GM18517 (cell line): Measurements from ENCODE around the gene ZCCHC8.
"Not testable (repeated sequence)": the region's sequence is repeated elsewhere in the genome, so short reads cannot be mapped to it uniquely, and the experiment has no call there.

Experiments
- ATAC-seq: cut with Tn5 transposase; IDR thresholded peaks from one replicate; pipeline ENCODE4 v1.9.1; 2021; ENCODE audit warnings: mild to moderate bottlenecking, moderate library complexity; ENCODE audit not compliant: unreplicated experiment

The ZCCHC8 gene

DNA sequence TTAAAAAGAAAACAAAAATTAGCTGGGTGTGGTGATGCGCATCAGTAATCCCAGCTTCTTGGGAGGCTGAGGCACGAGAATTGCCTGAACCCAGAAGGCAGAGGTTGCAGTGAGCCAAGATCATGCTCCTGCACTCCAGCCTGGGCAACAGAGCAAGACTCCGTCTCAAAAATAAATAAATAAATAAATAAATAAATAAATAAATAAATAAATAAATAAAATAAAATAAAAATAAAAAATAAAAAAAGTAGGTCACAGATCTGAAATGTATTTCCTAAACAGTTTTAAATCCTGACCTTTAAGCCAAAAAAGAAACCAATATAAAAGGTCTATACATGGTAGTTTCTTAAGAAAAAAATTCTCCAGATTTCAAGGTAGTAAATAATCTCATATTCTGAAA is 12.3 kb upstream of the ZCCHC8 start:
- ATAC-seq: not testable (repeated sequence)

DNA sequence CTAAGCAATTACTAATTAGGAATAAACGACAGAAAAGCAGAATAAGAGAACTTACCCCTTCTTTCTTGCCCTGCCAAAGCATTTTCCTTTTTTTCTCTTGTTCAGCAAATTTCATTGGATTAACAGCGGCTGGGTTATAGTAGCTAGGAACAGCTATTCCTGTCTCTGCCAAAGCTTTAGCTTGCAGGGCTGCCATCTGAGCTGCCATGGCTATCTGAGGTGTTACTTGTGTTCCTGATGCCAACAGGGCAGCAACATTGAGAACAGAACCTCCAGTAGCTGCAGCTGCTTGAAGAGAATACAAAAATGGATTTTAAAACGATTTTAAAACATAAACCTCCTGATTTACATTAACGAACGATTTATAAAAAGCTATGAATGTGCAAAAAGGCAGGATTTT is 7.4 kb upstream of the ZCCHC8 start:
- no peak for ATAC-seq

DNA sequence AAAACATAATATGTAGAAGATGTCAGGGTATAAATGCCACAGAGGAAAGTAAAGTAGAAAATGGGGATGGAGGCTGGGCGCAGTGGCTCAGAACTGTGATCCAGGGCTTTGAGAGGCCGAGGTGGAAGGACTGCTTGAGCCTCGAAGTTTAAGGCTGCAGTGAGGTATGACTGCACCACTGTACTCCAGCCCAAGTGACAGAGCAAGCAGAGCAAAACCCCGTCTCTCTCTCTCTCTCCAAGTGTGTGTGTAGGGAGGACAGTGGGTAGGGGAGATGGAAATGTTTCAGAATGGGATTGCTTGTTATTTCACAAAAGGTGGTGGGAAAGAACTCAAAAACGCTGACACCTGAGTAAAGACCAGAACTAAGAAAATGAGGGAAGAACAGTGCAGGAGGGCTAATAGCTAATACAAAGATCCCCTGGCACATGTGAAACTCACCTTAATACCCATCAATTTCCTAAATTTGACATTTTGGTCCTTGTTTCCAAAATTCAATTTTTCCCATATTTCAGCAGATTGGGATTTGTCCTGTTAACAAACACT is 5.7 kb upstream of the ZCCHC8 start:
- no peak for ATAC-seq

DNA sequence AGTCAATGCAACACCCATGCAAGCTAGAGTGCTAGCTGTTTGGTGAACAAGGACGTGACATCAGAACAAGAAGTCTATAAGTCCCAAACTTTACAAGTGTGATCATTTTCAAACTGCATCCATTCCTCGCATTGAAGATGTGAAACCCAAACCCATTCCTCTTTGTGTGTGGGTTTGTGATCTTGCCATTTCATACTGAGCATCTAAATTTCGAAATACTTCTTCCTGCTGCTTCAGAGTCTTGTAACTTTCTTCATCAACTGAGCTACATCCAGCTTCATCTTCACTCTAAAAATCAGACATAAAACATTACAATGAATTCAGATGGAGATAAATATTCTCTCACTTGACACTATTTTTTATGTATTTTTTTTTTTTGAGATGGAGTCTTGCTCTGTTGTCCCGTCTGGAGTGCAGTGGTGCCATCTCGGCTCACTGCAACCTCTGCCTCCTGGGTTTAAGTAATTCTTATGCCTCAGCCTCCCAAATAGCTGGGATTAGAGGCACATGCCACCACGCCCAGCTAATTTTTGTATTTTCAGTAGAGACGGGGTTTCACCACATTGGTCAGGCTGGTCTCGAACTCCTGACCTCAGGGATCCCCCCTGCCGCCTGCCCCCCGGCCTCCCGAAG is 4.8 kb upstream of the ZCCHC8 start:
- ATAC-seq: no peak

DNA sequence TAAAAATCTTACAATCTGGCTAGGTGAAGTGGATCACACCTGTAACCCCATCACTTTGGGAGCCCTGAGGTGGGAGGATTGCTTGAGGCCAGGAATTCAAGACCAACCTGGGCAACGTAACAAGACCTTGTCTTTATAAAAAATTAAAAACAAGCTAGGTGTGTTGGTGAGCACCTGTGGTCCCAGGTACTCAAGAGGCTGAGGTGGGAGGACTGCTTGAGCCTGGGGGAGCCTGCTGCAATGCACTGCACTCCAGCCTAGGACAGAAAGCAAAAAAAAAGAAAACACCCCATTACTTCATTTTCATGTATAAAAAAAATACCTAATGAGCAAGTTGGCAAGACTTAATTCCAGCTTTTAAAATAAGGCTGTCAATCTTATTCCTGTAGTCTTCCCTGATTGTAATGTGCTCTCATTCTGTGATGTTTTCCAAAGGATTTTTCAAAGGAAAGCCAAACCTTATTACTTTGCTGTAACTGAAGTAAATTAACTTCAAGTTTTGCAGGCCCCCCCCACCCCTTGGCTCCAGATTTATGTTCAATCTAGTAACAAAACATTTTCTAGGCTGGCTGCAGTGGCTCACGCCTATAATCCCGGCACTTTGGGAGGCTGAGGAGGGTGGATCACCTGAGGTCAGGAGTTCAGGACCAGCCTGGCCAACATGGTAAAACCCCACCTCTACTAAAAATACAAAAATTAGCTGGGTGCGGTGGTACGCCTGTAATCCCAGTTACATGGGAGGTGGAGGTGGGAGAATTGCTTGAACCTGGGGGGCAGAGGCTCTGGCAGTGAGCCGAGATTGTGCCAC is 3.3 kb upstream of the ZCCHC8 start:
- ATAC-seq: no peak

DNA sequence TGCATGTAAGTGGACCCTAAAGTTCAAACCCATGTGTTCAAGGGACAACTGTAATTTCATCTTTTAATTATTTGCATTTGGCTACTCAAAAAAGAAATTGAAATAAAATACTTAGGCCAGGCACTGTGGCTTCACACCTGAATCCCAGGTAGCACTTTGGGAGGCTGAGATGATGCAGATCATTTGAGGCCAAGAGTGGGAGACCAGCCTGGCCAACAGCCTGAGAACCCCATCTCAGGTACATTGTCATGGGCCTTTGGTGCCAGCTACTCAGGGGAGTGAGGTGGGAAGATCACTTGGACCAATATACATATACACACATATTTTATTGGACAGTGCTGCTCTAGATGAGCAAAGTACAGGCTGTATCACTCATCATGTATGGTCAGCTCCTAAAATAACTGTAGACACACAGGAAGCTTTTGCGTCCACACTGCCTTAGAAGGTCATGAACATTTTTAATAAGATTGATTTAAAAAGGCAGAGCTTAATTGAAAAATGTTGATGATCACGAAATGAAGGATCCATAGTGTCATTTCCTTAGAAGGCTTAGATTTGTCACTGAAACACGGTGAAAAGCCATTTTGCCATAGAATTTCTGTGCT is 2.5 kb upstream of the ZCCHC8 start:
- ATAC-seq: no peak

DNA sequence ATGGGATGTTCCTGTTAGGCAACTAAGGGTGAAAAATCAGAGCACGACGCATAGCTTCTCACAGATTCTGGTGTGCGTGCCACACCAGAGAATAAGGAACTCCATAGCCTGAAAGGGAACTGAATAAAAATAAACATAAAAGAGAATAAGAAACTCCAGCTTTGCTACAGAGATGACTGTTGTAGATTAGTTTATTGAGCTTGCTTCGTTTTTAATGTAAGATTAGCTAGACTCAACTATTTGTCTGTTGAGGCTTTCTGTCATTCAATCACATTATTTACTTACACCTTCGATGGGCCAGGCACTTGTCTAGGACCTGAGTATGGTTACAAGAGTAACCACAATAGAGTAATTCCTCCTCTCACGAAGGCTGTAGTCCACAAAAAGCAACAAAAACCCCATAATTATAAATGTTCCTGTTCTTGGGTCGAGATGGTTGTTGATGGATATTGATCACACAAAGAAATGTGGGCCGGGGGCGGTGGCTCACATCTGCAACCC is 807 bp upstream of the ZCCHC8 start:
- no peak for ATAC-seq

DNA sequence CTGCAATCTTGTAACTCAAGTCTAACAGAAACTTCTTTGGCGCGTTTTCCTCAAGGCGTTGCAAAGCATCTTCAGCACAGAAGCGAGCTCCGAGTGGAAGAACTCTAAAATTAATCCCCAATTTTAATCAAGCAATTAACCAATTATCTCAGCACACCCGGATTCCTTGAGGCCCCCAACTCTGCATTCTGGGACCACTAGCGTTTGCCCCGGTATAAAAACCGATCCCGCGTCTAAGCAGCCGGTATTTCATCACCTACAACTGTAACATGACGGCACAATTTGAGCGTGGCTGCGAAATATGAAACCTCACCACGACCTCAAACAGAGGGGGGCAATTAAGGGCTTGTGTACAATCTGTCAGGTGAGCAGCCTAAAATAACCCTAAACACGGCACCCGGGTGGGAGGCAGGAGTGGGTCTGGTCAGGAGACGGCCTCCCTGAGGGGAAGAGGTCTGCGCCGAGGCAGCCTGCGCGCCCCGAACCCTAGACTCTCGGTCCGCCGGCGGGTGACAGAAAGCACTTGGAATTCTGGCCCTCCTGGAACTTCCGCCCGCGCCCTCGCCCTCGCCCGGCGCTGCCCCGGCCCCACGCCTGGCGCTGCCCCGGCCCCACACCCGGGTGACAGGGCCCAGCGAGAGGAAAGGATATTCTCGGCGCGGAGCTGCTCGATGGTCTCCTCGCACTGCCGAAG is 594 bp downstream of the ZCCHC8 start:
- ATAC-seq: peak; percentile 9

DNA sequence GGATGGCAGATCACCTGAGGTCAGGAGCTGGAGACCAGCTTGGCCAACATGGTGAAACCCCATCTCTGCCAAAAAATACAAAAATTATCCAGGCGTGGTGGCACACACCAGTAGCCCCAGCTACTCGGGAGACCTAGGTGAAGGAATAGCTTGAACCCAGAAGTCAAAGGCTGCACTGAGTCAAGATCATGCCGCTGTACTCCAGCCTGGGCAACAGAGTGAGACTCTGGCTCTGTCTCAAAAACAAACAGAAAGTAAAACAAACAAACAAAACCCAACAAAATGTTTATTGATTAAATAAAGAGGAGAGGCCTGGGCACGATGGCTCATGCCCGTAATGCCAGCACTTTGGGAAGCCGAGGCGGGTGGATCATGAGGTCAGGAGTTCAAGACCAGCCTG is 5.5 kb downstream of the ZCCHC8 start:
- ATAC-seq: no peak

DNA sequence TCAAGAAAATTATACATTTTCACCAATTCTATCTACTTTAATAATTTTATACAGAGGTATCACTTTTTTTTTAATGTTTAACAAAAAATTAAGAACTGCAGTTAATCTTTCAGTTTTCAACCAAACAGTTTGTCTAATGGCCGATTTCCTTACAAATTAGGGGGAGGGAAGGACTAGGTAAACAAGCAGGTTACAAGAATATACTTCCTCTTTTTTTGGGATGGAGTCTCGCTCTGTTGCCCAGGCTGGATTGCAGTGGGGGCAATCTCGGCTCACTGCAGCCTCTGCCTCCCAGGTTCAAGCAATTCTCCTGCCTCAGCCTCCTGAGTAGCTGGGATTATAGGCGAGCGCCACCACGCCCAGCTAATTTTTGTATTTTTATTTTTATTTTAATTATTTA is 7.5 kb downstream of the ZCCHC8 start:
- ATAC-seq: not testable (repeated sequence)

DNA sequence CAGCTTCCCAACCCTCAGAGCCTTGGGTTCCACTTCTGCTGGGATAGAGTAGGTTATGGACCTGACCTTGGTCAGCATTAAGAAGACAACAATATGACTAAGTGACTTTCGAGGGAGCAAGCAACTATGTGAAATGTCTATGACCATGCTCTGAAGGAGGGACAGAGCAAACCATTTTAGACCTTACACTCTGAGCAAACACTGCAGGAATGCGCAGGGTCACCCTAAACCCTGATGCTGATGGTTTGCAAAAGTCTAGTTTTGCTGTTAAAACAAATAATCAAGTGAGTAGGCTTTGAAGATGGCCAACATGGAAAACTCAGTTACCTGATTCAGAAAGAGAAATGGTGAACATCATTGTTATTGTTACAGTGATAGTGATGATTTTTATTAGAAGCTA is 8.7 kb downstream of the ZCCHC8 start:
- ATAC-seq: no peak

DNA sequence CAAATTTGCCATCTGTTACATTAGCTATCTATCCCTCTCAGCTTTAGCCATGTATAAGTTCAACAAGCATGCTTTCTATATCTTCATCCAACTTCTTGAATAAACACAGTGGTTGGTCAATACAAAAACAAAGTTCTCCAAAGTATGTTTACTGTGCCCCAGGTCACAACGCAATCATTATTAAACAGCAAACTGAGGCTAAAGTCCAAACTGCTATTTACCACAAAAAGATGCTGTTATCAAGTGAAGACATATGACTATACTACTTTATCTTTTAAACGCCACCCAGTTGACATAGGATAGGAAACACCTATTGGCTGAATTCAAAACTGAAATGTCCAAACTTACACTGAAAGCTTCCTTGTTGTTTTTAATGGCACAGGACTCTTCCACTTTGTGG is 11.7 kb downstream of the ZCCHC8 start:
- no peak for ATAC-seq

DNA sequence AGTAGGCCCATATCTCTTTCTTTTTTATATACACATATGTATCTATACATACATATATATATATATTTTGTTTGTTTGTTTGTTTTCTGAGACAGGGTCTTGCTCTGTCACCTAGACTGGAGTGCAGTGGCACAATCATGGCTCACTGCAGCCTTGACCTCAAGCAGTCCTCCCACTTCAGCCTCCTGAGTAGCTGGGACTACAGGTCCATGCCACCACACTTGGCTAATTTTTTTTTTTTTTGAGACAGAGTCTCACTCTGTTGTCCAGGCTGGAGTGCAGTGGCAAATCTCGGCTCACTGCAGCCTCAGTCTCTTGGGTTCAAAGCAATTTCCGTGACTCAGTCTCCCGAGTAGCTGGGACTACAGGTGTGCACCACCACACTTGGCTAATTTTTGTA is 12.9 kb downstream of the ZCCHC8 start:
- ATAC-seq: not testable (repeated sequence)

DNA sequence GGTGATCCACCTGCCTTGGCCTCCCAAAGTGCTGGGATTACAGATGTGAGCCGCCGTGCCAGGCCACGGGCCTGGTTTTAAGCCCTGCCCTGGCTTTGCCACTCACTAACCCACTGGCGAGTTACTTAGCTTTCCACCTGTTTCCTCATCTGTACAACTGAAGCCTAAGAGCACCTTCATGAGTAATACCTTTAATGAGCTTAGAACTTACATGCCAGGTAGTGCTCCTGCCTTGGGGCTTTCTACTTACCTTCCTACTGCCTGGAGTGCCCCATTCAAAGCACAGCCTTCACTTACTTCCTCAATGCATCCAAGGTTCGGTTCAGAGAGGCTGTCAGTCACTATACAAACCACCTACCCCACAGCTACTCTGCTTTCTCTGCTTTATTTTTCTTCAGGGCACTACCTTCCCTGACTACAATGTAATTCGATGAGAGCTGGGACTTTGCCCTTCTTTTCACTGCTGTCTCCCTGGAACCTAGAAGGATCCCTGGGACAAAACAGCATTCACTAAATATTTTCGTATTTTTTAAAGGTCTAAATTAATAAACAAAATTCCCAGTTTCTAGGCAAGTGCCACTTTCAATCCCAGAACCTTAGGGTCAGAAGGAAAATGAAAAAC is 13.8 kb downstream of the ZCCHC8 start:
- ATAC-seq: no peak

DNA sequence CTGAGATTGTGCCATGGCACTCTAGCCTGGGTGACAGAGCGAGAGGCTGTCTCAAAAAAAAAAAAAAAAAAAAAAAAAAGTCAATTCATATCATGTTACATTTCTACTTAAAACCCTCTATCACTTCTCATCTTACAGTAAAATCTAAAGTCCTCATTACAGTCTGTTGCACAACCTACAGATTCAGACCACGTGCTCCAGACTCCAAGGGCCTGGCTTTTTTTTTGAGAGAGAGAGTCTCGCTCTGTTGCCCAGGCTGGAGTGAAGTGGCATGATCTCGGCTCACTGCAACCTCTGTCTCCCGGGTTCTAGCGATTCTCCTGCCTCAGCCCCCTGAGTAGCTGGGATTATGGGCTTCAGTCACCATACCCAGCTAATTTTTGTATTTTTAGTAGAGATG is 14.4 kb downstream of the ZCCHC8 start:
- not testable (repeated sequence) for ATAC-seq

DNA sequence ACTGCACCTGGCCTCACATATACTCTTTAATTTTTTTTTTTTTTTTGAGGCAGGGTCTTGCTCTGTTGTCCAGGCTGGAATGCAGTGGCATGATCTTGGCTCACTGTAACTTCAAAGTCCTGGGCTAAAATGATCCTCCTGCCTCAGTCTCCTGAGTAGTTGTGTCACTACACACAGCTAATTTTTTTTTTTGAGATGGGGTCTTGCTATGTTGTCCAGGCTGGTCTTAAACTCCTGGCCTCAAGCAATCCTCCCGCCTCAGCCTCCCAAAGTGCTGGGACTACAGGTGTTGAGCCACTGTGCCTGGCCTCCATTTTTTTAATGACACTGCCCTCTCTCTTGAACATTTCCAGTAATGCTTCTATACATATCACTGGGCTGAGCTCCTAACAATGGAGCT is 16.3 kb downstream of the ZCCHC8 start:
- not testable (repeated sequence) for ATAC-seq

DNA sequence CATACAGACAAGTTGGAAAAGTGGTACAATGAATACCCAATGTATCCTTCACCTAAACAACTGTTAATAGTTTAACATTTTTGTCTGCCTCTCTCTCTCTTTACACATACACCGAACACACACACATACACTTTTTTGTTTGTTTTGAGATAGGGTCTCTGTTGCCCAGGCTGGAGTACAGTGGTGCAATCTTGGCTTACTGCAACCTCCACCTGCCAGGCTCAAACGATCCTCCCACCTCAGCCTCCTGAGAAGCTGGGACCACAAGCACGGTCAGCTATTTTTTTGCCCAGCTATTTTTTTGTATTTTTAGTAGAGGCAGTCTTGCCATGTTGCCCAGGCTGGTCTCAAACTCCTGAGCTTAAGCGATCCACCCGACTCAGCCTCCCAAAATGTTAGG is 16.8 kb downstream of the ZCCHC8 start:
- ATAC-seq: no peak

DNA sequence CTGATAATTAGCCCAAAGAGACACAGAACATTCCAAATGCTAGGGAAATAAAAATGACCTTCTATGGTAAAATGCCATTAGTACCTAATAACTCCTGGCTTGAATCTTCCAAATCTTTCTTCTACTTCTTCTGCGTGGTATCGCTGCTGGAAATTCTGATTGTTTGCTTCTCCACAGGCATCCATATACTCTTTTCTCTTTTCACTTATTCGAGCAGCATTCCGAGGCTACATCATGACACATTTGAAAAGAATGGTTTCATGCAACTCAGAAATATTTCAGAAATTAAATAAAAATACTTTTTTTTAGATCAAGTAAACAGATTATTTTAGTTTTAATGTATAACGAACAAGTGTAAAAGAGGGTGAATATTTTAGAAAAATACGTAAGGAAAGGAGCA is 18.9 kb downstream of the ZCCHC8 start:
- ATAC-seq: no peak

DNA sequence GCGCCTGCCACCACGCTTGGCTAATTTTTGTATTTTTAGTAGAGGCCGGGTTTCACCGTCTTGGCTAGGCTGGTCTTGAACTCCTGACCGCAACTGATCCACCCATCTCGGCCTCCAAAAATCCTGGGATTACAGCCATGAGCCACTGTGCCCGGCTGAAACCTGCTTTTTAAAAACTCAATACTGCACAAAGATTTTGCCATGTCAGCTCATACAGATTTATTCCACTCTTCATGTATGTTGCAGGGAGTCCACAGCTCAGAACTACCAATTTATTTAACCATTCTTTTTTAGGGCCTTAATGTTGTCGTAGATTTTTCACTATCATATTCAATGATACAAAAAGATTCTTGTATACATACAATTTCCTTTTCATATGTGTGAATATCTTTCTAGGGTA is 20.0 kb downstream of the ZCCHC8 start:
- no peak for ATAC-seq

DNA sequence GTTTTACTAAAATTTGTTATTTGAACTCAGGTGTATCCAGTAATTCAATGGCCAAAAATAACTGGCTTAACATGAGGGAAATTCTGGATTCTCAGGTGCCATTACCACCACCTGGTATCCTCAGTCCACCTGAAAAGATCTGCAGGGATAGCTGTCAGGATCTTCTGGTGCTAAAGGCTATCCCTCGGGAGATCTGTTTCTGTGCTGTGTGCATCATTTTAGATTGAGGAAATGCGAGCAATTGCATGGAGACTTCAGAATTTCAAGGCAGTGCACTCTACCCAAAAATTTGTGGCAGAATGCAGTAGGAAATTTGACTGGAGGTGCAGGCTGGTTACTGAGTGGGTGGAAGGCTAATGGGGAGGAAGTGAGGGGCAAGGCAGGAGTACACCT is 26.4 kb downstream of the ZCCHC8 start:
- ATAC-seq: no peak
